ENCODE results near the gene RUFY3. TPM values are rescaled to one million over a fixed set of nuclear protein-coding genes. Genes with fewer than 3 reads are reported as not detected.

RUFY3 gene
- total and polyA plus RNA-seq, 2 of the 13 experiments (the other 11 are each of a cell fraction or from before 2014, with no cell fraction given): 17.9 to 25.3 TPM

DNA sequence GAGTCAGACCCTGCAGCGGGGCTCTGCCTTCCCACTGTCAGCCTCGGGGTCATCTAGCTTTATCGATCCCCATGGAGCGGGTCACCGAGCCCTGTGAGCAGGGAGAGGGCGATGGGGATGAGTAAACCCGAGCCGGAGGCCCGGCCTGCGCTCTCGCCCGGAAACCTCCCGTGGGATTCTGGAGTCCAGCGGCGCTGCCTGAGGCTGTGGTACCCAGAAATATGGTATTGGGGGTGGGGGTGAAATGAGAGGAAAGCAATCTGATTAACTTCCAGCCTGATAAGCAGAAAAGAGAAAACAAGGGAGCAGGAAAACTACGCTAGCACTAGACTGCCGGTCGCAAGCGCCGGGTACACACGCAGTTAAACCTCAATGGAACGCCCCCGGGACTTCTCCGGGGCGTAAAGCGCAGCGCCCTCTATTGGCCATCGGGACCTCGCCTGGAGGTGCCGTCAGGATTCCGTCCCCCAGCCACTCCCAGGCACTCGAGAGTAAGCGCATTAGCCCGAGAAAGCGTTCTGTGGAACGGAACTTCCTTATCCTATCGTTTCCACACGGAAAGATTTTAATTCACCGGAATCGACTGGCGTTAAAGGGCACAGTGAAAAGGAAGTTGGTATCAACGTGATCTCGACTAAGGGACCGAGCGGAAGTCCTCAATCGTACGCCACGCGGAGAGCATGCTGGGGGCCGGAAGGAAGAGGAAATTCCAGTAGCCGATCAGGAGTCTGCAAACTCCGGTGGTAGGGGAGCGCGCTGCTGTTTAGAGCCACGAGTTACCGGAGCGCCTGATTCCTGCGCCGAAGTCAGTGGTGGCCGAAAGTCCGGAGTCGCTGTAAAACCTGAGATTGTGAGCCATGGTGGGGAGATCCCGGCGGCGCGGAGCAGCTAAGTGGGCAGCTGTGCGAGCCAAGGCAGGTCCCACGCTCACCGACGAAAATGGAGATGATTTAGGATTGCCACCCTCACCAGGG is 33.7 kb upstream of the RUFY3 start, which contains the start of gene UTP3 (continued):
- TF ChIP-seq, protein P1, sequence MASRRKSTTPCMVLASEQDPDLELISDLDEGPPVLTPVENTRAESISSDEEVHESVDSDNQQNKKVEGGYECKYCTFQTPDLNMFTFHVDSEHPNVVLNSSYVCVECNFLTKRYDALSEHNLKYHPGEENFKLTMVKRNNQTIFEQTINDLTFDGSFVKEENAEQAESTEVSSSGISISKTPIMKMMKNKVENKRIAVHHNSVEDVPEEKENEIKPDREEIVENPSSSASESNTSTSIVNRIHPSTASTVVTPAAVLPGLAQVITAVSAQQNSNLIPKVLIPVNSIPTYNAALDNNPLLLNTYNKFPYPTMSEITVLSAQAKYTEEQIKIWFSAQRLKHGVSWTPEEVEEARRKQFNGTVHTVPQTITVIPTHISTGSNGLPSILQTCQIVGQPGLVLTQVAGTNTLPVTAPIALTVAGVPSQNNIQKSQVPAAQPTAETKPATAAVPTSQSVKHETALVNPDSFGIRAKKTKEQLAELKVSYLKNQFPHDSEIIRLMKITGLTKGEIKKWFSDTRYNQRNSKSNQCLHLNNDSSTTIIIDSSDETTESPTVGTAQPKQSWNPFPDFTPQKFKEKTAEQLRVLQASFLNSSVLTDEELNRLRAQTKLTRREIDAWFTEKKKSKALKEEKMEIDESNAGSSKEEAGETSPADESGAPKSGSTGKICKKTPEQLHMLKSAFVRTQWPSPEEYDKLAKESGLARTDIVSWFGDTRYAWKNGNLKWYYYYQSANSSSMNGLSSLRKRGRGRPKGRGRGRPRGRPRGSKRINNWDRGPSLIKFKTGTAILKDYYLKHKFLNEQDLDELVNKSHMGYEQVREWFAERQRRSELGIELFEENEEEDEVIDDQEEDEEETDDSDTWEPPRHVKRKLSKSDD (CRISPR knock-in tag; IDR thresholded peaks at IDR 0.05; ENCODE audit: low read depth): peak; percentile 54; the same call in 1 of the 2 replicates
- TF ChIP-seq ZFP62 (CRISPR knock-in tag; IDR thresholded peaks at IDR 0.05) (no peak), CHD2 (IDR thresholded peaks at IDR 0.05; ENCODE audit: low read depth, low read length) (peak; percentile 61; the same call in 1 of the 2 replicates), ZNF749 (CRISPR knock-in tag; IDR thresholded peaks at IDR 0.05; ENCODE audit: borderline replicate concordance) (peak; percentile 60; the same call in 1 of the 2 replicates), TGIF2 (CRISPR knock-in tag; IDR thresholded peaks at IDR 0.05) (peak; percentile 18; the same call in 1 of the 2 replicates), PATZ1 (CRISPR knock-in tag; IDR thresholded peaks at IDR 0.05) (peak; percentile 74), ZFP82 (CRISPR knock-in tag; IDR thresholded peaks at IDR 0.05; ENCODE audit: borderline replicate concordance) (no peak), PCBP1 (IDR thresholded peaks at IDR 0.05; ENCODE audit: borderline replicate concordance, low read depth, low read length) (no peak), ZNF569 (CRISPR knock-in tag; IDR thresholded peaks at IDR 0.05; ENCODE audit: borderline replicate concordance) (peak; percentile 85; the same call in 1 of the 2 replicates), ZNF34 (CRISPR knock-in tag; IDR thresholded peaks at IDR 0.05; ENCODE audit: borderline replicate concordance) (0 out of 2 replicates have a peak, but pooled peaks have one; percentile 25), ZNF317 (CRISPR knock-in tag; IDR thresholded peaks at IDR 0.05) (peak; percentile 38), HES4 (CRISPR knock-in tag; IDR thresholded peaks at IDR 0.05; ENCODE audit: borderline replicate concordance) (peak; percentile 66; the same call in 1 of the 2 replicates), PHF20 (CRISPR knock-in tag; IDR thresholded peaks at IDR 0.05) (peak; percentile 99), AHR (CRISPR knock-in tag; IDR thresholded peaks at IDR 0.05) (peak; percentile 50; the same call in 1 of the 2 replicates), ZFYVE20 (CRISPR knock-in tag; IDR thresholded peaks at IDR 0.05; ENCODE audit: borderline replicate concordance, low read depth) (0 out of 2 replicates have a peak, but pooled peaks have one; percentile 12), MED1 (CRISPR knock-in tag; IDR thresholded peaks at IDR 0.05) (peak; percentile 89), FOXK2 (IDR thresholded peaks at IDR 0.05) (0 out of 2 replicates have a peak, but pooled peaks have one; percentile 25), ZNF703 (CRISPR knock-in tag; IDR thresholded peaks at IDR 0.05; ENCODE audit: borderline replicate concordance) (no peak; the same call in 1 of the 2 replicates), MEIS2 (CRISPR knock-in tag; IDR thresholded peaks at IDR 0.05) (peak; percentile 78; the same call in 1 of the 2 replicates), PTBP1 (IDR thresholded peaks at IDR 0.05; ENCODE audit: low read depth, low read length, poor library complexity, severe bottlenecking) (no peak), FOXK1 (CRISPR knock-in tag; IDR thresholded peaks at IDR 0.05; ENCODE audit: borderline replicate concordance, low read depth) (peak; percentile 87), BHLHE40 (IDR thresholded peaks at IDR 0.05; ENCODE audit: low read length) (no peak), NFATC3 (CRISPR knock-in tag; IDR thresholded peaks at IDR 0.05) (0 out of 2 replicates have a peak, but pooled peaks have one; percentile 50), ZNF746 (CRISPR knock-in tag; IDR thresholded peaks at IDR 0.05) (no peak; the same call in 1 of the 2 replicates), MBNL3 (CRISPR knock-in tag; conservative IDR thresholded peaks at IDR 0.05) (no peak)
